DND-41 (cell line): Measurements from ENCODE around the gene TCEA3.

Experiments
- ATAC-seq: fragments of 200-7000 bp; cut with Tn5 transposase; 3 replicates; pipeline ENCODE4 v1.9.1; 2021; ENCODE audit warnings: low read depth; ENCODE audit not compliant: insufficient read depth
- DNase-seq: peaks from one replicate; pipeline ENCODE4 v3.0.0-alpha.2; 2020
- H2AFZ ChIP-seq: 2 replicates; pipeline ENCODE4 v1.6.0; 2012; ENCODE audit warnings: low read depth, low read length
- H3K27ac ChIP-seq: 2 replicates; pipeline ENCODE4 v1.5.1; 2012; ENCODE audit warnings: low read length, inconsistent platforms
- H3K27me3 ChIP-seq: fragments of 200-600 bp; sonication (generic); 2 replicates; pipeline ENCODE4 v1.6.0; 2012; ENCODE audit warnings: low read length, mild to moderate bottlenecking, inconsistent platforms; ENCODE audit not compliant: insufficient read depth, poor library complexity
- H3K36me3 ChIP-seq: 2 replicates; pipeline ENCODE4 v1.5.1; 2012; ENCODE audit warnings: low read length, inconsistent platforms; ENCODE audit not compliant: insufficient read depth
- H3K4me1 ChIP-seq: 2 replicates; pipeline ENCODE4 v1.5.1; 2012; ENCODE audit warnings: mild to moderate bottlenecking, low read length; ENCODE audit not compliant: insufficient read depth
- H3K4me2 ChIP-seq: 2 replicates; pipeline ENCODE4 v1.6.0; 2012; ENCODE audit warnings: mild to moderate bottlenecking, moderate library complexity, low read length, inconsistent platforms; ENCODE audit not compliant: insufficient read depth
- H3K4me3 ChIP-seq, 2 experiments: fragments of 200-600 bp in 1 of 2; shearing (Covaris generic) in 1 of 2; 2 replicates each; pipeline ENCODE4 v1.5.1; 2012 to 2016; ENCODE audit warnings: inconsistent platforms in 2 of 2, low read length in 2 of 2, mild to moderate bottlenecking in 2 of 2, low read depth in 1 of 2, moderate library complexity in 1 of 2
- H3K79me2 ChIP-seq: 2 replicates; pipeline ENCODE4 v1.6.0; 2012; ENCODE audit warnings: low read length, inconsistent platforms; ENCODE audit not compliant: insufficient read depth
- H3K9ac ChIP-seq: 2 replicates; pipeline ENCODE4 v1.6.0; 2012; ENCODE audit warnings: low read depth, mild to moderate bottlenecking, inconsistent platforms, low read length, moderate library complexity
- H3K9me3 ChIP-seq: 2 replicates; pipeline ENCODE4 v1.5.1; 2012; ENCODE audit warnings: low read length, moderate library complexity, mild to moderate bottlenecking, inconsistent platforms; ENCODE audit not compliant: insufficient read depth, severe bottlenecking
- H4K20me1 ChIP-seq: 2 replicates; pipeline ENCODE4 v1.6.0; 2012; ENCODE audit warnings: low read length; ENCODE audit not compliant: insufficient read depth
- CTCF ChIP-seq: IDR thresholded peaks from 2 replicates; pipeline ENCODE4 v1.5.1; 2012; ENCODE audit warnings: borderline replicate concordance, low read length, moderate library complexity, mild to moderate bottlenecking; ENCODE audit not compliant: poor library complexity, severe bottlenecking; ENCODE audit errors: extremely low read depth
- EZH2 ChIP-seq: IDR thresholded peaks from 3 replicates; pipeline ENCODE4 v1.6.1; 2012; ENCODE audit warnings: borderline replicate concordance, low read depth, mild to moderate bottlenecking, moderate library complexity, low read length, inconsistent platforms; ENCODE audit not compliant: severe bottlenecking

Gene TCEA3

GRCh38 chr1:23402286-23403037 is 22.1 kb downstream of the TCEA3 start:
- DNase-seq (no peak), ATAC-seq (no peak)
- Histone ChIP-seq H3K79me2 (no peaks in the 10 kb centered on the region), H3K27me3 (no peaks in the 10 kb centered on the region), H2AFZ (no peak overlapping the region), H3K9ac (no peak overlapping the region), H3K9me3 (no peaks in the 10 kb centered on the region), H3K4me3 (no peak overlapping the region), H3K4me1 (peaks cover 13% of the 10 kb centered on the region), H3K4me2 (no peak overlapping the region), H3K27ac (no peak overlapping the region), H3K36me3 (no peaks in the 10 kb centered on the region), H4K20me1 (no peaks in the 10 kb centered on the region)
- TF ChIP-seq CTCF, result no peak
- TF ChIP-seq EZH2, result no peak

- Histone ChIP-seq H3K27ac (no peak overlapping the region), H3K4me1 (peaks cover 13% of the 10 kb centered on the region), H2AFZ (no peak overlapping the region), H3K4me3 (no peak overlapping the region), H4K20me1 (no peaks in the 10 kb centered on the region), H3K9me3 (no peaks in the 10 kb centered on the region), H3K4me2 (no peak overlapping the region), H3K79me2 (no peaks in the 10 kb centered on the region), H3K36me3 (no peaks in the 10 kb centered on the region), H3K9ac (no peak overlapping the region), H3K27me3 (no peaks in the 10 kb centered on the region)
- TF ChIP-seq CTCF, result no peak
- TF ChIP-seq EZH2, result no peak
- ATAC-seq, result no peak
- DNase-seq, result no peak
Observed at GRCh38 chr1:23401313-23401712, 23.2 kb downstream of the TCEA3 start.

DNA sequence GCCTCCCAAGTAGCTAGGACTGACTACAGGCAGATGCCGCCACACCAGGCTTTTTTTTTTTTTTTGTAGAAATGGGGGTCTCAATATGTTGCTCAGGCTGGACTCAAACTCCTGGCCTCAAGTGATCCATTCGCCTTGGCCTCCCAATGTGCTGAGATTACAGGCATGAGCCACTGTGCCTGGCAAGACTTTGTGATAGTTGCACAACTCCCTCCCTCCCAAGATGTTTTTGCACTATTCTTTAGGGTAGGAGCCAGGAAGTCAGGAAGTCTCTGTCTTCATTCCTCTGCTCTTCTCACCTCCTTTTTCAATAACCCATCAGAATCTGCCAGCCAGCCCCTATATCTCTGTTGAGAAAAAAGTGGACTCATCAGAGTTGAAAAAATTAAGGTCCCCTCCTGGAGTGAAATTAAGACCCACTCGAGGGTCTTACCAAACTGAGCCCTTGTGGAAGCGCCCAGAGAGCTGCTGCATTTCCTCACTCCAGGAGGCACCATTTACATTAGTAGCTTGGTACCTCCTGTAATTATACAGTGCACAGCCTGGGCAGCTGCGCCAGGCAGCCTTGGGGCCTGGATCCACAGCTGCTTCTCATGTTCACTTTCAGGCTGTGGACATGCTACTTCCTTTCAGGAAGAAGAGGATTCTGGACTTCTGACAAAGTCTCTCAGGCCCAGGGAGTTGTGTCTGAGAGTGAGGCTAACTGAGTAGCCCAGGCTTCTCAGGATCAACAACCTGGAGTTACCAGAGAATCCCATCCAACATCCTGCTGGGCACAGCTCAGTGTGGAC is 24.0 kb downstream of the TCEA3 start:
- Histone ChIP-seq H3K36me3 (no peaks in the 10 kb centered on the region), H3K9ac (no peak overlapping the region), H2AFZ (no peak overlapping the region), H3K4me2 (no peak overlapping the region), H3K27ac (no peak overlapping the region), H3K79me2 (no peaks in the 10 kb centered on the region), H3K4me1 (peaks cover 13% of the 10 kb centered on the region), H3K4me3 (no peak overlapping the region), H3K9me3 (no peaks in the 10 kb centered on the region), H3K27me3 (no peaks in the 10 kb centered on the region), H4K20me1 (no peaks in the 10 kb centered on the region)
- TF ChIP-seq EZH2, result no peak
- TF ChIP-seq CTCF, result no peak
- ATAC-seq, result no peak
- DNase-seq, result no peak
